D721Med (cell line): ENCODE data around the gene PCBP3.
"Not testable (repeated sequence)": the region's sequence is repeated elsewhere in the genome, so short reads cannot be mapped to it uniquely, and the experiment has no call there.

ENCODE experiments used
- DNase-seq: peaks from one replicate; pipeline ENCODE4 v3.0.0; 2011; ENCODE audit warnings: low spot score; ENCODE audit not compliant: insufficient read length
- FAIRE-seq: peaks from 2 replicates; lab custom pipeline; 2011; peaks lifted over from hg19 to GRCh38; lab: Jason Lieb, UNC
- CTCF ChIP-seq: IDR thresholded peaks from 2 replicates; pipeline ENCODE4 v1.5.1; 2012; ENCODE audit warnings: mild to moderate bottlenecking, control low read depth; ENCODE audit not compliant: insufficient read depth; ENCODE audit errors: missing control alignments

PCBP3 gene

DNA sequence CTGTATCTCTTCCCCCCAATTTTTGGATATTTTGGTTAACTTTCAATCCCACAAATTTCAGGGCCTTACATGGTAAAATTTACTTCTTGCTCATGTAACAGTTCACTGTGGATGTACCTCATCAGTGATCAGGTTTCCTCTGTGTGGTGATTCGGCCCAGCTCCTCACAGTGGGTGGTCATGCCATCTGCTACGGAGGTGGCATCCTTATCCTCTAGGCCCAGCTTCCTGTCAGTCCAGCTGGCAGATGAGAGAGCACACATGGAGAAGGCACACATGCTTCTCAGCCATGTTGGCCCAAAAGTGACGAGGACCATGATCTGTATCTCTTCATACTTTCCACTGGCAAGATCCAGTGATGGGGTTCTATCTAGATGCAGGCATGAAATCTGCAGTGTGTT lies 27.2 kb downstream of the PCBP3 start:
- no peak for TF ChIP-seq CTCF
- FAIRE-seq = no peak
- DNase-seq = no peak

DNA sequence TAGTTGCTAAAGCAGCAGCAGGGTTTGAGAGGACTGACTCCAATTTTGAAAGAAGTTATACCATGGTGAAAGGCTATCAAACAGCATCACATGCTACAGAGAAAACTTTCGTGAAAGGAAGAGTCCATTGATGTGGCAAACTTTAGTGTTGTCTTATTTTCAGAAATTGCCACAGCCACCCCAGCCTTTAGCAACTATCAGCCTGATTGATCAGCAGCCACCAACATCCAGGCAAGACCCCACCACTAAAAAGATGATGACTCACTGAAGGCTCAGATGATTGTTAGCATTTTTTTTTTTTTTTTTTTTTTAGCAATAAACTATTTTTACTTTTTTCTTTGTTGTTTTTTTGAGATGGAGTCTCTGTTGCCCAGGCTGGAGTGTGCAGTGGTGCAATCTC lies 35.3 kb downstream of the PCBP3 start:
- DNase-seq, FAIRE-seq: not testable (repeated sequence)

- TF ChIP-seq CTCF = no peak
- no peak for DNase-seq
- FAIRE-seq = no peak
These were observed 36.7 kb downstream of the PCBP3 start for GRCh38 chr21:45680215-45680614.

DNA sequence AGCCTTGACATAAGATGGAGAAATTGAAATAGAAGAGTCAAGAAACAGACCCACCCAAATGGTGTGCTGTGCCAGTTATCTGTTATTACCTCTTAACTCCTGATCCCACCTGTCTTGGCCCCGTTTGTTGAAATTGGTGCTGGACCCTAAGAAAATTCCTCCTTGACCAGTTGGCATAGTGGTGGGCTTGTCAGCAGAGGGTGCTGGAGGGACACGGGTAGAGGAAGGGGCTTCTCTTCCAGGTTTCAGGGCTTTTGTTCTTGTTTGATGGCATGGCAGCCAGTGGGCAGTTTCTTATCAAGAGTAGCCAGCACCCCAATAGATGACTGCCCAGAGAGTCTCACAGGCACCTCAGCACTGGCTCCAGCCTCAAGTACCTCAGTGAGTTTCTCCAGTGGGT lies 51.6 kb downstream of the PCBP3 start:
- FAIRE-seq = no peak
- DNase-seq = no peak
- TF ChIP-seq CTCF = peak; percentile 61

DNA sequence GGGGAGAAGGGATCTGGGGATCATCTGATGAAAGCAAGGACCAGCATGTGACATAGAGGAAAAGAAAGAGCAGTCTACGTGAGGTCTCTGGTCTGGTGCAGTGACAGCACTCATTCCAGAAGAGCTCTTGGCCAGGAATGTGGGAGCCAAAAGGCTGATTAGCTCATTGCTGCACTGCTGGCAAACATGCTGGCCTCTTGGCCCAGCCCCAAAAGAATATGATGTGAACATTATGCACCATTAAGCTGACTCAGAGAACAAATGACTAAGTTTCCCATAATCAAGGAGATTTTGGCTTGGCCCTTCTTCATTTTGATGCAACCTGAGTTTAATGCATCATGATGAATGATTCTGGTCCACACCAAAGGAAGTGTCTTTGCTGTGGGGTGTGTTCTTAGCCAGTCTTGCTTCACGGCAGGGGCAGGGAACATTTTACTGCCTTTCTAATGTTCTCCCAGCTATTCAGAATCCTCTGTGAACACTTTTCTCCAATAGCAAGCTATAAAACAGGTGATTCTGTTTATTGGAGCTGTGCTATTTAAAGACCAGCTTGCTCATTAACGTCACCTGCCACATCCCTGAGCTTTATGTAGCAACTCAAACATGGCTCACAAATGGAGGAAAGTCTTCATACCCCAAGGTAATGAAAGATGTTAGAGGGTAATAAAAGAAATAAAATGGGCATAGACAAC lies 55.1 kb downstream of the PCBP3 start:
- TF ChIP-seq CTCF = no peak
- no peak for FAIRE-seq
- DNase-seq = no peak

GRCh38 chr21:45699251-45699942 lies 55.9 kb downstream of the PCBP3 start:
- no peak for DNase-seq
- FAIRE-seq = no peak
- TF ChIP-seq CTCF = no peak

GRCh38 chr21:45699966-45700365 lies 56.4 kb downstream of the PCBP3 start:
- no peak for TF ChIP-seq CTCF
- DNase-seq (no peak), FAIRE-seq (no peak)
